HepG2 (cell line): ENCODE results near the gene STIP1. TPM values are rescaled to one million over a fixed set of nuclear protein-coding genes. Genes with fewer than 3 reads are reported as not detected.

ENCODE experiments used
- ATAC-seq: fragments of 200-7000 bp; cut with Tn5 transposase; 3 replicates; pipeline ENCODE4 v1.9.1; 2020; ENCODE audit warnings: mild to moderate bottlenecking, moderate library complexity
- BruUV-seq: library from RNA; stranded (reverse); fragments of 400-500 nt; replicated peaks from 2 replicates; lab custom pipeline; 2021; lab: Mats Ljungman, UMichigan
- CTCF ChIA-PET: fragments of 300-600 bp; formaldehyde crosslinking; extraction: SDS; loops from one replicate; lab custom pipeline; 2021; ENCODE audit warnings: low total read pairs, inconsistent platforms, low intra/inter-chr PET ratio; lab: Yijun Ruan, JAX
- POLR2A ChIA-PET: fragments of 350-600 bp; sonication (Branson Sonifier 250); formaldehyde crosslinking; loops from one replicate; lab custom pipeline; 2020; ENCODE audit warnings: antibody characterized with exemption, inconsistent platforms; lab: Yijun Ruan, JAX
- DNase-seq: peaks from one replicate; pipeline ENCODE4 v3.0.0-alpha.2; 2015; ENCODE audit warnings: low spot score
- FAIRE-seq: peaks from 3 replicates; lab custom pipeline; 2011; peaks lifted over from hg19 to GRCh38; lab: Jason Lieb, UNC
- H2AFZ ChIP-seq: one replicate; pipeline ENCODE4 v1.6.1; 2011; ENCODE audit warnings: low read length, inconsistent platforms
- H3K27ac ChIP-seq: fragments of 300-600 bp; 3 replicates; pipeline ENCODE4 v1.8.0; 2011; ENCODE audit warnings: mixed run types, mild to moderate bottlenecking, mixed read lengths, low read length, inconsistent platforms; ENCODE audit not compliant: insufficient read depth; ENCODE audit errors: extremely low read length
- H3K27me3 ChIP-seq, 2 experiments: fragments of 200-600 bp in 1 of 2; 2 replicates in 1 of 2; 3 replicates in 1 of 2; pipeline versions ENCODE4 v1.6.0 to v1.8.0; 2011; ENCODE audit warnings: low read length in 2 of 2, mild to moderate bottlenecking in 2 of 2, moderate library complexity in 2 of 2, inconsistent platforms in 1 of 2; ENCODE audit not compliant: insufficient read depth in 2 of 2, control insufficient read depth in 1 of 2
- H3K36me3 ChIP-seq, 2 experiments: fragments of 200-600 bp in 1 of 2; replicated peaks in 1 of 2; 2 replicates in 1 of 2; 3 replicates in 1 of 2; pipeline versions ENCODE4 v1.5.1 to v1.8.0; 2011; ENCODE audit warnings: low read length in 2 of 2, inconsistent platforms in 1 of 2; ENCODE audit not compliant: insufficient read depth in 2 of 2, control insufficient read depth in 1 of 2
- H3K4me1 ChIP-seq: 2 replicates; pipeline ENCODE4 v1.5.1; 2012; ENCODE audit warnings: low read length, inconsistent platforms; ENCODE audit not compliant: insufficient read depth
- H3K4me2 ChIP-seq: 2 replicates; pipeline ENCODE4 v1.6.0; 2011; ENCODE audit warnings: low read depth, low read length, inconsistent platforms
- H3K4me3 ChIP-seq, 3 experiments: fragments of 200-600 bp in 1 of 3; sonication (generic), shearing (Covaris generic) in 1 of 3; replicated peaks in 1 of 3; 2 replicates each; pipeline ENCODE4 v1.5.1; 2011 to 2016; ENCODE audit warnings: low read length in 3 of 3, inconsistent platforms in 2 of 3, low read depth in 2 of 3, mild to moderate bottlenecking in 2 of 3, control low read depth in 1 of 3, mixed read lengths in 1 of 3; ENCODE audit not compliant: insufficient read depth in 1 of 3
- H3K79me2 ChIP-seq: one replicate; pipeline ENCODE4 v1.6.1; 2011; ENCODE audit warnings: low read length, inconsistent platforms; ENCODE audit not compliant: insufficient read depth
- H3K9ac ChIP-seq: 2 replicates; pipeline ENCODE4 v1.6.0; 2011; ENCODE audit warnings: mild to moderate bottlenecking, low read depth, low read length, inconsistent platforms; ENCODE audit not compliant: insufficient read depth
- H3K9me3 ChIP-seq: 2 replicates; pipeline ENCODE4 v1.5.1; 2012; ENCODE audit warnings: mild to moderate bottlenecking, low read length
- H4K20me1 ChIP-seq: 2 replicates; pipeline ENCODE4 v1.6.0; 2011; ENCODE audit warnings: inconsistent platforms, mild to moderate bottlenecking, low read length, moderate library complexity; ENCODE audit not compliant: insufficient read depth
- AGO1 ChIP-seq: fragments of 200-400 bp; formaldehyde crosslinking; IDR thresholded peaks from 2 replicates; pipeline ENCODE4 v1.6.1; 2017; ENCODE audit warnings: mild to moderate bottlenecking, low read depth, low read length, moderate library complexity; ENCODE audit not compliant: poor library complexity, severe bottlenecking
- AGO2 ChIP-seq: fragments of 200-400 bp; formaldehyde crosslinking; optimal IDR thresholded peaks from 2 replicates; pipeline ENCODE3; 2017; ENCODE audit warnings: mild to moderate bottlenecking, low read depth, low read length, moderate library complexity
- ATRX ChIP-seq: sonication (generic); formaldehyde crosslinking; IDR thresholded peaks from 2 replicates; pipeline ENCODE4 v1.4.0; 2020; ENCODE audit warnings: missing genetic modification reagents, borderline replicate concordance
- CEBPB ChIP-seq: IDR thresholded peaks from 2 replicates; pipeline ENCODE4 v1.6.1; 2011; ENCODE audit warnings: low read depth, low read length, improper control_type of control experiment, borderline replicate concordance
- EEA1 ChIP-seq: sonication (generic); formaldehyde crosslinking; IDR thresholded peaks from 2 replicates; pipeline ENCODE4 v1.5.1; 2020; ENCODE audit warnings: mild to moderate bottlenecking, missing genetic modification reagents, borderline replicate concordance
- GMEB2 ChIP-seq: IDR thresholded peaks from 2 replicates; pipeline ENCODE4 v1.6.1; 2016; ENCODE audit warnings: missing biosample characterization, missing genetic modification reagents, low read depth
- HDAC6 ChIP-seq: fragments of 200-600 bp; sonication (generic); IDR thresholded peaks from 2 replicates; pipeline ENCODE4 v1.7.0; 2017; ENCODE audit warnings: mild to moderate bottlenecking, antibody characterized with exemption, low read length, low read depth
- HNF1B ChIP-seq: sonication (generic); formaldehyde crosslinking; IDR thresholded peaks from 2 replicates; pipeline ENCODE4 v1.5.1; 2020; ENCODE audit warnings: mild to moderate bottlenecking, moderate library complexity, missing genetic modification reagents
- HNRNPL ChIP-seq: fragments of 200-400 bp; formaldehyde crosslinking; IDR thresholded peaks from 2 replicates; pipeline ENCODE4 v1.6.1; 2017; ENCODE audit warnings: mild to moderate bottlenecking, low read depth, low read length
- NFE2L2 ChIP-seq: fragments of 150-350 bp; IDR thresholded peaks from 2 replicates; pipeline ENCODE4 v1.6.1; 2014; ENCODE audit warnings: low read length
- NPAS2 ChIP-seq: sonication (generic); formaldehyde crosslinking; IDR thresholded peaks from 2 replicates; pipeline ENCODE4 v1.8.0; 2022; ENCODE audit warnings: mild to moderate bottlenecking, missing genetic modification reagents, borderline replicate concordance
- PCBP2 ChIP-seq: fragments of 200-400 bp; formaldehyde crosslinking; optimal IDR thresholded peaks from 2 replicates; pipeline ENCODE3; 2018; ENCODE audit warnings: low read length, low read depth; ENCODE audit not compliant: poor library complexity, severe bottlenecking
- RAD21 ChIP-seq: fragments of 450-650 bp; formaldehyde crosslinking; IDR thresholded peaks from 2 replicates; pipeline ENCODE4 v1.5.0; 2020; ENCODE audit warnings: mild to moderate bottlenecking
- RARG ChIP-seq: sonication (generic); formaldehyde crosslinking; IDR thresholded peaks from 2 replicates; pipeline ENCODE4 v1.4.0; 2020; ENCODE audit warnings: low read depth, mild to moderate bottlenecking, missing genetic modification reagents
- YEATS4 ChIP-seq: sonication (generic); formaldehyde crosslinking; IDR thresholded peaks from 2 replicates; pipeline ENCODE4 v1.4.0; 2020; ENCODE audit warnings: missing genetic modification reagents, borderline replicate concordance
- ZKSCAN5 ChIP-seq: sonication (generic); formaldehyde crosslinking; IDR thresholded peaks from 2 replicates; pipeline ENCODE4 v1.5.1; 2020; ENCODE audit warnings: mild to moderate bottlenecking, missing genetic modification reagents
- ZNF12 ChIP-seq: sonication (generic); formaldehyde crosslinking; IDR thresholded peaks from 2 replicates; pipeline ENCODE4 v1.5.0; 2020; ENCODE audit warnings: missing genetic modification reagents
- ZNF446 ChIP-seq: sonication (generic); formaldehyde crosslinking; IDR thresholded peaks from 2 replicates; pipeline ENCODE4 v1.5.0; 2020; ENCODE audit warnings: mild to moderate bottlenecking, missing genetic modification reagents
- ZNF644 ChIP-seq: IDR thresholded peaks from 2 replicates; pipeline ENCODE4 v1.6.1; 2016; ENCODE audit warnings: low read depth
- ZNF792 ChIP-seq: IDR thresholded peaks from 2 replicates; pipeline ENCODE4 v1.6.1; 2016
- ZNF850 ChIP-seq: sonication (generic); formaldehyde crosslinking; conservative IDR thresholded peaks from 2 replicates; pipeline ENCODE4 v1.9.0; 2021; ENCODE audit warnings: mild to moderate bottlenecking, missing genetic modification reagents
- WGBS: methylation state at CpG from one replicate; pipeline ENCODE4 v1.1.6; 2017; ENCODE audit warnings: low lambda C conversion rate; 5-methylcytosine and 5-hydroxymethylcytosine counted together
- in situ Hi-C: cut with HindIII; loops from 2 replicates; pipeline ENCODE4 v1.10.0; 2017; ENCODE audit warnings: low pct_unique_long_range_greater_than_20kb; ENCODE audit not compliant: extremely low pct_ligation_motif_present
- intact Hi-C: fragments of 100-400 bp; cut with micrococcal nuclease; formaldehyde crosslinking; loops from one replicate; pipeline ENCODE4 v1.10.0; 2022; ENCODE audit not compliant: unreplicated experiment
- polyA plus RNA-seq, 8 experiments: library from polyadenylated mRNA; depleted of rRNA in 3 of 8; stranded (reverse) in 7 of 8; unstranded in 1 of 8; fragments of >200 nt; fragmentation: Illumina TruSeq in 4 of 8; extraction: Trizol in 4 of 8; gene quantifications; 2 replicates each; pipeline versions ENCODE4 v1.2.1 to v1.2.3, GENCODE V29; 2011 to 2016; ENCODE audit warnings: low read depth in 4 of 8, missing spikeins in 1 of 8, mixed read lengths in 1 of 8; ENCODE audit not compliant: insufficient read depth in 1 of 8
- total RNA-seq, 5 experiments: library from RNA; depleted of rRNA; stranded (reverse); fragments of >200 nt; fragmentation: Illumina TruSeq; extraction: Trizol; gene quantifications; 2 replicates each; pipeline ENCODE4 v1.2.3, GENCODE V29; 2016; ENCODE audit warnings: low read depth in 1 of 5

Gene STIP1
- total and polyA plus RNA-seq, 2 of the 13 experiments (the other 11 are each of a cell fraction or from before 2014, with no cell fraction given): 81.1 to 217 TPM

GRCh38 chr11:64220798-64221197 lies 34.8 kb downstream of the STIP1 start:
- no peak for DNase-seq
- no CpG with 5 or more reads among the region's 14 CpGs for WGBS
- no peak for ATAC-seq
- H3K27me3 ChIP-seq: no peaks in the 10 kb centered on the region
- CTCF ChIA-PET: no interaction called here
- intact Hi-C loops (no loop called here), in situ Hi-C loops (no loop called here)
- no peaks in the 10 kb centered on the region for H3K79me2 ChIP-seq
- H3K9ac ChIP-seq: no peak overlapping the region
- H4K20me1 ChIP-seq: no peaks in the 10 kb centered on the region
- BruUV-seq: no TSS peak
- TF ChIP-seq ATRX (CRISPR knock-in tag) (no peak), RARG (no peak), NFE2L2 (no peak), ZKSCAN5 (CRISPR knock-in tag) (no peak), HDAC6 (no peak), AGO2 (peak; percentile 66), YEATS4 (no peak), GMEB2 (CRISPR knock-in tag) (no peak), RAD21 (CRISPR knock-in tag) (no peak), HNRNPL (peak; percentile 69; the same call in 1 of the 2 replicates), AGO1 (peak; percentile 7), ZNF446 (CRISPR knock-in tag) (no peak), ZNF644 (no peak), ZNF850 (CRISPR knock-in tag) (no peak), HNF1B (CRISPR knock-in tag) (no peak), EEA1 (CRISPR knock-in tag) (no peak), NPAS2 (CRISPR knock-in tag) (no peak), ZNF792 (no peak), ZNF12 (CRISPR knock-in tag) (no peak), CEBPB (no peak), PCBP2 (no peak)
- H3K36me3 ChIP-seq: peaks cover 0 to 3% of the 10 kb centered on the region in 2 experiments; a peak in 2 of 5 replicates
- no peaks in the 10 kb centered on the region for H3K9me3 ChIP-seq
- POLR2A ChIA-PET: no interaction called here
- no peak overlapping the region for H3K4me3 ChIP-seq
- no peak overlapping the region for H3K27ac ChIP-seq
- H3K4me2 ChIP-seq: no peak overlapping the region
- FAIRE-seq: no peak
- no peak overlapping the region for H2AFZ ChIP-seq
- H3K4me1 ChIP-seq: peaks cover 32% of the 10 kb centered on the region
